ENCODE data around the gene NTN5.

DNA sequence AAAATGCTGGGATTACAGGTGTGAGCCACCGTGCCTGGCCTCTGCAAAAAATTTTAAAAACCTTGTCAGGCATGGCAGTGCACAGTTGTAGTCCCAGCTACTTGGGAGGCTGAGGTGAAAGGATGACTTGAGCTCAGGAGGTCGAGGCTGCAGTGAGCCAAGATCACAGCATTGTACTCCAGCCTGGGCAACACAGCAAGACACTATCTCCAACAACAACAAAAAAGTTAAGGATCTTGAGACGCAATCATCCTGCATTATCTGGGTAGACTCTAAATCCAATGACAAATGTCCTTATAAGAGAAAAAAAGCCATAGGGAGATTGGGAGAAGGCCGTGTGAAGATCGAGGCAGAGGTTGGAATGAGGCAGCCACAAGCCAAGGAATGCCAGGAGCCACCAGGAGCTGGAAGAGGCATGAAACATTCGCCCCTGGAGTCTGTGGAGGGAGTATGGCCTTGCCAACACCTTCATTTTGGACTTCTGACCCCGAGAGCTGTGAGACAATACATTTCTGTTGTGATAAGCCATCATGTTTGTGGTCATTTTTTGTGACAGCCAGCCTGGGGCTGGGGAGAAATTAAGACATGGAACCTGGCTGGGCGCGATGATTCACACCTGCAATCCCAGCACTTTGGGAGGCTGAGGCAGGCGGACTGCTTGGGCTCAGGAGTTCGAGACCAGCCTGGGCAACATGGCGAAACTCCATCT lies 21.7 kb downstream of the NTN5 start:
- TF ChIP-seq, protein P1, sequence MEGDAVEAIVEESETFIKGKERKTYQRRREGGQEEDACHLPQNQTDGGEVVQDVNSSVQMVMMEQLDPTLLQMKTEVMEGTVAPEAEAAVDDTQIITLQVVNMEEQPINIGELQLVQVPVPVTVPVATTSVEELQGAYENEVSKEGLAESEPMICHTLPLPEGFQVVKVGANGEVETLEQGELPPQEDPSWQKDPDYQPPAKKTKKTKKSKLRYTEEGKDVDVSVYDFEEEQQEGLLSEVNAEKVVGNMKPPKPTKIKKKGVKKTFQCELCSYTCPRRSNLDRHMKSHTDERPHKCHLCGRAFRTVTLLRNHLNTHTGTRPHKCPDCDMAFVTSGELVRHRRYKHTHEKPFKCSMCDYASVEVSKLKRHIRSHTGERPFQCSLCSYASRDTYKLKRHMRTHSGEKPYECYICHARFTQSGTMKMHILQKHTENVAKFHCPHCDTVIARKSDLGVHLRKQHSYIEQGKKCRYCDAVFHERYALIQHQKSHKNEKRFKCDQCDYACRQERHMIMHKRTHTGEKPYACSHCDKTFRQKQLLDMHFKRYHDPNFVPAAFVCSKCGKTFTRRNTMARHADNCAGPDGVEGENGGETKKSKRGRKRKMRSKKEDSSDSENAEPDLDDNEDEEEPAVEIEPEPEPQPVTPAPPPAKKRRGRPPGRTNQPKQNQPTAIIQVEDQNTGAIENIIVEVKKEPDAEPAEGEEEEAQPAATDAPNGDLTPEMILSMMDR (IDR thresholded peaks at IDR 0.05) = no peak
- no peak for TF ChIP-seq POLR2A (IDR thresholded peaks at IDR 0.05)
